Activated effector memory CD4-positive, alpha-beta T cell treated with anti-CD3 and anti-CD28 coated beads, Interleukin-2, amount 50 U/mL, for 16 hours (primary cell): ENCODE data around the gene MAGI2.
"Not testable (repeated sequence)": the region's sequence is repeated elsewhere in the genome, so short reads cannot be mapped to it uniquely, and the experiment has no call there.

Experiments used
- DNase-seq: peaks from one replicate; pipeline ENCODE4 v3.0.0-alpha.2; 2020

MAGI2 gene

GRCh38 chr7:78248867-78249266 is 1204.6 kb downstream of the MAGI2 start:
- DNase-seq: no peak

GRCh38 chr7:78247910-78248689 is 1205.4 kb downstream of the MAGI2 start:
- DNase-seq: no peak

- not testable (repeated sequence) for DNase-seq
Observed at GRCh38 chr7:78240179-78240578, 1213.3 kb downstream of the MAGI2 start.

GRCh38 chr7:78234634-78235033 is 1218.8 kb downstream of the MAGI2 start:
- no peak for DNase-seq

- DNase-seq: no peak
Observed at GRCh38 chr7:78232806-78233205, 1220.7 kb downstream of the MAGI2 start.

GRCh38 chr7:78226059-78226719 is 1227.3 kb downstream of the MAGI2 start:
- DNase-seq: no peak

GRCh38 chr7:78225534-78225933 is 1227.9 kb downstream of the MAGI2 start:
- no peak for DNase-seq

GRCh38 chr7:78224923-78225322 is 1228.5 kb downstream of the MAGI2 start:
- no peak for DNase-seq

- no peak for DNase-seq
Observed at GRCh38 chr7:78223598-78223997, 1229.9 kb downstream of the MAGI2 start.

- DNase-seq: no peak
Observed at GRCh38 chr7:78222001-78222751, 1231.3 kb downstream of the MAGI2 start.

- DNase-seq: no peak
Observed at GRCh38 chr7:78220754-78221153, 1232.7 kb downstream of the MAGI2 start.

- DNase-seq: no peak
Observed at GRCh38 chr7:78218876-78219275, 1234.6 kb downstream of the MAGI2 start.

- DNase-seq: no peak
Observed at GRCh38 chr7:78218051-78218450, 1235.4 kb downstream of the MAGI2 start.

GRCh38 chr7:78215199-78215598 is 1238.3 kb downstream of the MAGI2 start:
- DNase-seq: no peak

- no peak for DNase-seq
Observed at GRCh38 chr7:78213402-78213801, 1240.1 kb downstream of the MAGI2 start.

- no peak for DNase-seq
Observed at GRCh38 chr7:78212476-78213060, 1240.9 kb downstream of the MAGI2 start.

- no peak for DNase-seq
Observed at GRCh38 chr7:78207269-78207668, 1246.2 kb downstream of the MAGI2 start.

GRCh38 chr7:78206769-78207168 is 1246.7 kb downstream of the MAGI2 start:
- no peak for DNase-seq

GRCh38 chr7:78203042-78203720 is 1250.3 kb downstream of the MAGI2 start:
- no peak for DNase-seq

- no peak for DNase-seq
Observed at GRCh38 chr7:78198756-78199155, 1254.7 kb downstream of the MAGI2 start.

- no peak for DNase-seq
Observed at GRCh38 chr7:78197447-78197846, 1256.0 kb downstream of the MAGI2 start.

GRCh38 chr7:78195281-78195680 is 1258.2 kb downstream of the MAGI2 start:
- no peak for DNase-seq

GRCh38 chr7:78194611-78195010 is 1258.9 kb downstream of the MAGI2 start:
- DNase-seq: no peak
